ENCODE measurements around the gene TBXAS1. TPM values are rescaled to one million over a fixed set of nuclear protein-coding genes. Genes with fewer than 3 reads are reported as not detected.

The TBXAS1 gene
- total and polyA plus RNA-seq, 8 donors: 0.74 to 18.4 (median 2.2) TPM

DNA sequence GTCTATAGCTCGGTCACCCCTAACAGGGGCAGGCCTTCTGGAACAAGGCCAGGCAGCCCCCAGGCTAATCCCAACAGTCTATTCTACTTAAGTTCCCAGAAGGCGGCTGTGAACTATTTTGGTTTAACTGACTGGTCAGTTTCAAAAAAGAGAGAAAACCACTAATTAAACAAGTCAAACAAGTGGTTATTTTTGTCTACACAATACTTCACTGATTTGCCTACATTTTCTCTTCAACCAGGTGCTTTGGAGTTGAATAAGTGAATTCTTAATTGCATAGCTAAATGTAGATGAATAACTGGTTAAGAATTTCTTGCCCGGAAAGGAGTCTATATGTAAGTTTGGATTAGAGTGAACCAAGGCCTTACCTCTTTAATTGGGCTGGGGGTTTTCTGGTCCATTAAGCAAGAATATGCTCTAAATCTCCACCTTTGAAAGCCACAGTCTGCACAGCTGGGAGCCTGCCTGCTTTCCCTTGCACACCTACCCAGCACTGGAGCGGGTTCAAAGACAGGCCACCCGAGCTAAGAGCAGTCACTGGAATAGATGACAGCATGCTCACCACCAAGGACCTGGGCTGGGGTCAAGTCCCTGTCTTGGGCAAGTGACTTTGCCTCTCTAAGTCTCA is 70.4 kb downstream of the TBXAS1 start:
- H3K9me3 ChIP-seq: no peaks in the 10 kb centered on the region
- H3K36me3 ChIP-seq: no peaks in the 10 kb centered on the region
- H3K4me3 ChIP-seq: no peak overlapping the region
- DNase-seq (no peak), FAIRE-seq (no peak), ATAC-seq (no peak)
- H3K27ac ChIP-seq: no peak overlapping the region
- H3K27me3 ChIP-seq: no peaks in the 10 kb centered on the region
- TF ChIP-seq, protein P1, sequence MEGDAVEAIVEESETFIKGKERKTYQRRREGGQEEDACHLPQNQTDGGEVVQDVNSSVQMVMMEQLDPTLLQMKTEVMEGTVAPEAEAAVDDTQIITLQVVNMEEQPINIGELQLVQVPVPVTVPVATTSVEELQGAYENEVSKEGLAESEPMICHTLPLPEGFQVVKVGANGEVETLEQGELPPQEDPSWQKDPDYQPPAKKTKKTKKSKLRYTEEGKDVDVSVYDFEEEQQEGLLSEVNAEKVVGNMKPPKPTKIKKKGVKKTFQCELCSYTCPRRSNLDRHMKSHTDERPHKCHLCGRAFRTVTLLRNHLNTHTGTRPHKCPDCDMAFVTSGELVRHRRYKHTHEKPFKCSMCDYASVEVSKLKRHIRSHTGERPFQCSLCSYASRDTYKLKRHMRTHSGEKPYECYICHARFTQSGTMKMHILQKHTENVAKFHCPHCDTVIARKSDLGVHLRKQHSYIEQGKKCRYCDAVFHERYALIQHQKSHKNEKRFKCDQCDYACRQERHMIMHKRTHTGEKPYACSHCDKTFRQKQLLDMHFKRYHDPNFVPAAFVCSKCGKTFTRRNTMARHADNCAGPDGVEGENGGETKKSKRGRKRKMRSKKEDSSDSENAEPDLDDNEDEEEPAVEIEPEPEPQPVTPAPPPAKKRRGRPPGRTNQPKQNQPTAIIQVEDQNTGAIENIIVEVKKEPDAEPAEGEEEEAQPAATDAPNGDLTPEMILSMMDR (IDR thresholded peaks at IDR 0.05): no peak
- H3K4me1 ChIP-seq: no peaks in the 10 kb centered on the region
- intact Hi-C loops (cut with DNase I): no loop called here
- 91 to 96% methylated on average over 5 of the region's 5 CpGs for WGBS, 2 donors

DNA sequence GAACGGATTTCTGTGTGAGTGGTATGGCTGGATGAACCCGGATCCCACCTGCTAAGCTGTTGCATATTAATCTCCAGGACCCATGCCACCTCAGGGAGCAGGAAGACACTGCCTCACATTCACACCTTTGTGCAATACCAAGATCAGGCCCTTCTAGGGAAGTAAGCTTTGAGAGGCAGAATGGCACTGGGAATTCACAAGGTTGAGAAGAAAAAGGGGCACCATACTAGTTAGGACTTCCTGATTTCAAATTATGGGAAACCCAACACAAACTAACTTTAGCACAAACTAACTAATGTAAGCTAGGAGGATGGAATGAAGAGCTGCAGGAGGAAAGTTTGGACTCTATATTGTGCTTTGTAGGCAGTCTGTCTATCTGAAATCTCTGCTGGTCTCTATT is 71.3 kb downstream of the TBXAS1 start:
- no peak for DNase-seq
- H3K27ac ChIP-seq: no peak overlapping the region
- no peak for FAIRE-seq
- no peaks in the 10 kb centered on the region for H3K27me3 ChIP-seq
- no peak overlapping the region for H3K4me3 ChIP-seq
- H3K4me1 ChIP-seq: no peaks in the 10 kb centered on the region
- H3K36me3 ChIP-seq: no peaks in the 10 kb centered on the region
- no peaks in the 10 kb centered on the region for H3K9me3 ChIP-seq
- ATAC-seq: no peak
- intact Hi-C loops (cut with DNase I): no loop called here
- TF ChIP-seq, protein P1 (IDR thresholded peaks at IDR 0.05): no peak
- 72 to 83% methylated on average over 2 of the region's 2 CpGs for WGBS, 2 donors

DNA sequence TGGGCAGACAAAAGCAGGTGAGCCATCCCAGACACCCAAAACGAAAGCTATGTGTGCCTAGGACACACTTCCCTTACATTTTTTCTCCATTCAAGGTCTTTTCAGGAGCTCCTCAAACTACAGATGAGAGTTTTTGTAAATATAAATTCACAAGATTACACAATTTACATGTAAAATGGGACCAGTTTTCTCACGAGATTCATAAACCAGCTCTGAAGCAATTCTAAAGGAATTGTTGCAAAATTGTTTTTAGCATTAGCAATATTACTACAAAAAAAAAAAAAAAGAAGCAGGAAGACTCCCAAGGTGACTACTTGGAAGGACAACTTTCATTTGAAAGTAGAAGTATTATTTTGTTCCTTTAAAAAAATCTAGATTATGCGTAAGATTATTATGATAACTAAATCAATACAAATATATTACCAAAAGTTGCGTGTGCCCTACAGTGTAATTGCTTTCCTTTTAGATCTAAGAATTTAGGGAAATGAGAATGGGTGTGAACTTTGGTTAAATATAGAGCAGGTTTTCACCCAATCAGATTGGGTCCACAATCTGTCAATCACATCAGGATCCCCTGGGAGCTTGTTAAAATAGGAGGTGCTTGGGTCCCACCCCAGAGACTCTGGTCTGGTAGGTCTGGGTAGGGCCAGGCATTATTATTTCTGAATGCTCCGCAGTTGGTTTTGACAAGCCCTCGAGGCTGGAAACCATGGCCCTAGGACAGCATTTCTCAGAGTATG is 72.2 kb downstream of the TBXAS1 start:
- Histone ChIP-seq H3K9me3 (no peaks in the 10 kb centered on the region), H3K27me3 (no peaks in the 10 kb centered on the region), H3K4me1 (no peaks in the 10 kb centered on the region), H3K27ac (no peak overlapping the region), H3K36me3 (no peaks in the 10 kb centered on the region), H3K4me3 (no peak overlapping the region)
- intact Hi-C loops (cut with DNase I): no loop called here
- no peak for ATAC-seq
- 79 to 87% methylated on average over 6 of the region's 6 CpGs for WGBS, 2 donors
- TF ChIP-seq, protein P1 (IDR thresholded peaks at IDR 0.05): no peak
- FAIRE-seq: no peak
- no peak for DNase-seq

DNA sequence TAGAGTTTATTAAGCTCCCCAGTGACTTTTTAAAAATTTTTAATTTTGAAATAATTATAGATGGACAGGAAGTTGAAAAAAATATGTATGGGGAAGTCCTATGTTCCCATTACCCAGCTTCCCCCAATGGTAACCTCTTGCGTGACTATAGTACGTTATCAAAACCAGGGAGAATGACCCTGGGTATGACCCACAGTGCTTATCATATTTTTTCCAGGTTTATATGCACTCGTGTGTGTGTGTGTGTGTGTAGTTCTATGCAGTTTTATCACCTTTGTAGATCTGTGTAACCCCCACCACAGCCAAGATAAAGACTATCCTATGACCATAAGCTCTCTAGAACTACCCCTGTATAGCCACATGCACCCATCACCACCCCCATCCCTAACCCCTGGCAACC is 72.8 kb downstream of the TBXAS1 start:
- intact Hi-C loops (cut with DNase I): no loop called here
- H3K4me1 ChIP-seq: no peaks in the 10 kb centered on the region
- no peak overlapping the region for H3K4me3 ChIP-seq
- 87 to 89% methylated on average over 3 of the region's 3 CpGs for WGBS, 2 donors
- H3K27me3 ChIP-seq: no peaks in the 10 kb centered on the region
- H3K9me3 ChIP-seq: no peaks in the 10 kb centered on the region
- ATAC-seq (no peak), DNase-seq (no peak), FAIRE-seq (no peak)
- H3K27ac ChIP-seq: no peak overlapping the region
- TF ChIP-seq, protein P1 (IDR thresholded peaks at IDR 0.05): no peak
- no peaks in the 10 kb centered on the region for H3K36me3 ChIP-seq
